HL-60 (cell line): ENCODE results near the gene MORN5.

ENCODE experiments used
- DNase-seq, 2 experiments: peaks; one replicate each; pipeline ENCODE4 v3.0.0-alpha.2; 2010 to 2020; ENCODE audit warnings: low read depth in 1 of 2, low spot score in 1 of 2
- H3K27ac ChIP-seq: fragments of 250-450 bp; sonication (Bioruptor Pico); replicated peaks from 2 replicates; pipeline ENCODE4 v1.5.1; 2020; ENCODE audit warnings: mild to moderate bottlenecking, moderate library complexity
- H3K27me3 ChIP-seq: fragments of 250-450 bp; sonication (Bioruptor Pico); 2 replicates; pipeline ENCODE4 v1.5.1; 2021; ENCODE audit warnings: mild to moderate bottlenecking, moderate library complexity; ENCODE audit not compliant: insufficient read depth, poor library complexity, severe bottlenecking
- H3K4me3 ChIP-seq: replicated peaks from 2 replicates; pipeline ENCODE4 v1.5.1; 2011; ENCODE audit warnings: mild to moderate bottlenecking, control low read depth, low read length; ENCODE audit not compliant: insufficient read depth
- CTCF ChIP-seq: IDR thresholded peaks from one replicate; pipeline ENCODE4 v1.5.1; 2011; ENCODE audit warnings: low read length, control low read depth, inconsistent platforms; ENCODE audit not compliant: insufficient read depth
- GABPA ChIP-seq: IDR thresholded peaks from 2 replicates; pipeline ENCODE4 v1.6.1; 2012; ENCODE audit warnings: low read depth
- POLR2AphosphoS5 ChIP-seq: IDR thresholded peaks from 2 replicates; pipeline ENCODE4 v1.6.1; 2012; ENCODE audit warnings: low read depth
- REST ChIP-seq: IDR thresholded peaks from 2 replicates; pipeline ENCODE4 v1.6.1; 2012; ENCODE audit warnings: low read depth; ENCODE audit not compliant: insufficient replicate concordance
- SPI1 ChIP-seq: IDR thresholded peaks from 2 replicates; pipeline ENCODE4 v1.6.1; 2012; ENCODE audit warnings: low read depth, mild to moderate bottlenecking, borderline replicate concordance

The MORN5 gene

GRCh38 chr9:122218071-122218934 is 58.6 kb downstream of the MORN5 start:
- Histone ChIP-seq H3K27me3 (peaks cover 61% of the 10 kb centered on the region), H3K4me3 (no peak overlapping the region), H3K27ac (no peak overlapping the region)
- TF ChIP-seq SPI1 (no peak), GABPA (no peak), POLR2AphosphoS5 (no peak)
- DNase-seq, result no peak

- Histone ChIP-seq H3K27ac (no peak overlapping the region), H3K27me3 (peaks cover 56% of the 10 kb centered on the region), H3K4me3 (no peak overlapping the region)
- TF ChIP-seq GABPA, result no peak
- TF ChIP-seq POLR2AphosphoS5, result no peak
- no peak for TF ChIP-seq REST
- TF ChIP-seq SPI1, result no peak
- no peak for TF ChIP-seq CTCF
- no peak for DNase-seq
These were observed 59.5 kb downstream of the MORN5 start for GRCh38 chr9:122218935-122219855.

- TF ChIP-seq SPI1 (no peak), GABPA (no peak), REST (no peak), CTCF (no peak), POLR2AphosphoS5 (no peak)
- DNase-seq, result no peak
- no peak overlapping the region for H3K27ac ChIP-seq
- H3K4me3 ChIP-seq, result no peak overlapping the region
- peaks cover 56% of the 10 kb centered on the region for H3K27me3 ChIP-seq
These were observed 60.4 kb downstream of the MORN5 start for GRCh38 chr9:122219856-122220672.
